Left ventricle myocardium superior (tissue), 1 donor: Measurements from ENCODE around the gene NR0B1. TPM values are rescaled to one million over a fixed set of nuclear protein-coding genes. Genes with fewer than 3 reads are reported as not detected.

Source experiments
- ATAC-seq: fragments of 200-7000 bp; cut with Tn5 transposase; one replicate; pipeline ENCODE4 v1.9.1; 2020; ENCODE audit warnings: mild to moderate bottlenecking, moderate library complexity
- DNase-seq: peaks from one replicate; pipeline ENCODE4 v3.0.0-alpha.2; 2020
- intact Hi-C: fragments of 100-400 bp; cut with micrococcal nuclease; formaldehyde crosslinking; loops from one replicate; pipeline ENCODE4 v1.11.0; 2022
- total RNA-seq: library from RNA; stranded (reverse); fragmentation: NEBNext Ultra II Directional; extraction: Animal tissue kit (Norgen Biotek cat#: 25700); gene quantifications from one replicate; pipeline ENCODE4 v1.2.1, GENCODE V29; 2021
- donor health status: DM: no; HTN: yes; CAD: no; lungs with severe emphysema.

Gene NR0B1
- total RNA-seq, 1 donor from 2014 or later, result not detected

DNA sequence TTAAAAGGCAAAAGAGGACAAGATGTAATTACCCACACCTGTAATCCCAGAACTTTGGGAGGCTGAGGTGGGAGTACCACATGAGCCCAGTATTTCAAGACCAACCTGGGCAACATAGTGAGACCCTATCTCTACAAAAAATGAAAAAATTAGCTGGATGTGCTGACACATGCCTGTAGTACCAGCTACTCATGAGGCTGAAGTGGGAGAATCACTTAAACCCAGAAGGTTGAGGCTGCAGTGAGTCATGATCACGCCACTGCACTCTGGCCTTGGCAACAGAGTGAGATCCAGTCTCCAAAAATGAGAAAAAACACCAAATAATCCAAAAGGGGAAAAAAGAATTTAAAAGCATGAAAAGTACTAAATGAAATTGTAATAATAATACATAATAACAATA, 30.8 kb downstream of the NR0B1 start:
- ATAC-seq, result no peak
- intact Hi-C loops, result no loop called here
- DNase-seq, result no peak

DNA sequence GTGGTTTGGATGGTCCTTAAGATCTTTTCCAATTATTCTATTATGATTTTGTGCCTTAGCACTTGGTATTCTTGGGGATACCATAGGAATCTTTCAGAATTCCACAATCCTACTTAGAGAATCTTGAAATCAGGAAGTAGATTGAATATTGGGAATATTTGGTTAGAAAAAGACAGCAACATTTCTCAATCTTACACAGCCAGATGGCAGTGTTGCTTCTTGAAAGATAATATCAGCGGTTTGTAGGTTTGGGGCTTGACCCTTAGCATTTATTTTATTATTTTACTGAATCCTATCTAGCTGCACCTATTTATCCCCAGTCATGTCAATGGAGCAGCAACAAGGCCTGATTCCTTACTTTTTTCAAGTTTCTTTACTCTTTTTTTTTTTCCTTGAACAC, 33.7 kb downstream of the NR0B1 start:
- ATAC-seq (no peak), DNase-seq (no peak)
- intact Hi-C loops, result no loop called here

DNA sequence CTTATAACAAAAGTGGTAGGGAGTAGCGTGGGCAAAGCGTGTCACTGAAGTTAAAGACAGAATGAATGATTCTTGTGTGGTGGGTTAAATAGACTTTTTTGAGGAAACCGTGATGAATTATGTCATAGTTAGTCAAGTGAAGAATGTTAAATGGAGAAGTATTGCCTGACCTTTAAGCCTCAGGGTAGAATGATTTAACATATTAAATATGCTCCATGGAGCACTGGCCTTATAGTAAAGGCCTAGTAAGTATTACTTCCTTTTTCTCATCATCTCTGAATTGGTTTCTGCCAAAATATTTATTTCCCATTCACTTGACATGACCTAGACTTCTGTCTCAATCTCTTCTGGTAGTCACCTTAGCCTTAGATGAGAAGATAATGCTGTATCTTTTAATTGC, 38.6 kb downstream of the NR0B1 start:
- no peak for DNase-seq
- ATAC-seq, result no peak
- intact Hi-C loops, result no loop called here

DNA sequence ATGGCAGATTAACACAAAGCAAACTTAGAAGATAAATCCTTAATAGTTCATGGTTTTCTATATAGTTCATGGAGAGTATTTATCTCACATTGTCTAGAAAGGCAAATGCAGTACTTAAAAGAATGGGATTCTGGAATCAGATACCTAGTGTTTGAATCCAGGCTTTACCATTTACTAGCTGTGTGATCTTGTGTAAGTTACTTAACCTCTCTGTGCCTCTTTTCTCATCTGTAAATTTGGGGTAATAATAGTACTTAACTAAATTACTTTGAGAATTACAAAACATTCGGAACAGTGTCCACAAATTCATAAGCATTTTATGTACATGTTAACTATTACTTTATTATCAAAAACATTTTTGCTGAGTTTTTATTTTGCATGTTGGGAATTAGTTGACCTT, 46.4 kb downstream of the NR0B1 start:
- no peak for ATAC-seq

DNA sequence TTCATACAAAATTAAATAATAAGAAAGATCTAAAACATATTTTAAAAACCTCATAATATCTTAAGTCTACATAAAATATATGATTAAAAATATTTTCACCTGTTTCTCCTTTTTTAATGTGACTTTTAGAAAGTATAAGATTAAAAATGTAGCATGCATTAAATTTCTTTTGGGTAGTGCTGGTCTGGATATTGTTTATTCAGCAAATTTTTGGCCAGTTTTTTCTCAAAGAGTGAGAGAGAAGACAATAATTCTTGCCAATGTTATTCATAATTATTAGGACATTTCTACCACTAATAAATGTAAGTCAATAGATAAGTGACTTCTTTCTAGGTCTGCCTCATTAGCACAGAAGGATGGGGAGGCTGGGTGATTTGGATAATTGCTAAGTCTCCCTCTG, 48.2 kb downstream of the NR0B1 start:
- intact Hi-C loops, result no loop called here
- no peak for ATAC-seq
- no peak for DNase-seq

More for the DNA sequence above, 46.4 kb downstream of the NR0B1 start:
- intact Hi-C loops, result no loop called here
- no peak for DNase-seq

DNA sequence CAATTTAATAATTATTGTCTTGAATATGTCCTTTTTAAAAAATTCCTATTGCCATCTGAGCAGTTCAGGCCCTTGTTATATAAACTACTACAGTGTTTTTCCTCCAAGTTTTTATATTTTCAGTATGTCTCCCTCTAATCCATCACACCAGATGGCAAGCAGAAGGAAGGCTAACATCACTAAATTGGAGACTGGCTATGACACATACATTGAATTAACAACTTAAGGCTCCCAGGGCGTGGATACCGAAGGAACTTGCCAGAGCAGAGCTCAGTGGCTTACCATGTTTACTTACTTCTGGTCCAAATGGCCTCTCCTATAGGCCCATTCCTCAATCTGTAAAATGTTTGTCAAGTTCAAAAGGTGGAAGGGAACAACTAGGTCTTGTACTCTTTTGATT, 49.3 kb downstream of the NR0B1 start:
- DNase-seq (no peak), ATAC-seq (no peak)
- intact Hi-C loops, result no loop called here

Other genes with a start within 250 kb of the NR0B1 start
- gene MAGEB2, start 93.8 kb downstream of the NR0B1 start, total RNA-seq, result not detected
- gene MAGEB3, start 78.7 kb downstream of the NR0B1 start, total RNA-seq, result not detected
- not detected for gene MAGEB4, start 67.4 kb downstream of the NR0B1 start, total RNA-seq
- not detected for gene MAGEB1, start 62.2 kb downstream of the NR0B1 start, total RNA-seq